HEK293 (cell line): ENCODE results near the gene DSG2.

Source experiments
- CTCF ChIA-PET: fragments of 350-600 bp; formaldehyde crosslinking; extraction: SDS; loops from one replicate; lab custom pipeline; 2021; ENCODE audit warnings: antibody characterized with exemption; lab: Yijun Ruan, JAX
- POLR2A ChIA-PET: fragments of 300-600 bp; formaldehyde crosslinking; extraction: SDS; loops from one replicate; lab custom pipeline; 2020; ENCODE audit warnings: antibody characterized with exemption, inconsistent platforms; lab: Yijun Ruan, JAX
- H3K27ac ChIP-seq: fragments of 200-500 bp; sonication (Bioruptor generic); 2 replicates; pipeline ENCODE4 v1.5.1; 2014; ENCODE audit warnings: low read depth, low read length, control low read depth, inconsistent platforms; ENCODE audit errors: extremely low read depth
- H3K36me3 ChIP-seq, 2 experiments: fragments of 200-500 bp in 1 of 2; sonication (Bioruptor generic) in 1 of 2; 1 replicate in 1 of 2; 2 replicates in 1 of 2; pipeline ENCODE4 v1.5.1; 2014 to 2017; ENCODE audit warnings: inconsistent platforms in 2 of 2, low read length in 2 of 2; ENCODE audit not compliant: control insufficient read depth in 2 of 2, insufficient read depth in 1 of 2
- H3K4me1 ChIP-seq: fragments of 200-500 bp; sonication (Bioruptor generic); 2 replicates; pipeline ENCODE4 v1.5.1; 2014; ENCODE audit warnings: mild to moderate bottlenecking, low read length, inconsistent platforms; ENCODE audit not compliant: control insufficient read depth, insufficient read depth
- H3K4me3 ChIP-seq: 2 replicates; pipeline ENCODE4 v1.5.1; 2011; ENCODE audit warnings: low read depth, mild to moderate bottlenecking, control low read depth, low read length, moderate library complexity
- H3K9me3 ChIP-seq: fragments of 200-500 bp; sonication (Bioruptor generic); 2 replicates; pipeline ENCODE4 v1.5.1; 2014; ENCODE audit warnings: low read depth, low read length, inconsistent platforms; ENCODE audit not compliant: control insufficient read depth, insufficient read depth
- GLI4 ChIP-seq: fragments of 450-650 bp; formaldehyde crosslinking; IDR thresholded peaks from 2 replicates; pipeline ENCODE4 v1.5.1; 2016; ENCODE audit warnings: missing biosample characterization, missing genetic modification characterization
- TCF7L2 ChIP-seq: IDR thresholded peaks from 2 replicates; pipeline ENCODE4 v1.6.1; 2011; ENCODE audit warnings: low read depth, mild to moderate bottlenecking, inconsistent platforms, low read length, moderate library complexity, borderline replicate concordance
- YY1 ChIP-seq: fragments of 450-650 bp; formaldehyde crosslinking; IDR thresholded peaks from 2 replicates; pipeline ENCODE4 v1.5.1; 2018; ENCODE audit warnings: missing biosample characterization, missing genetic modification characterization
- YY2 ChIP-seq: fragments of 450-650 bp; formaldehyde crosslinking; IDR thresholded peaks from 2 replicates; pipeline ENCODE4 v1.5.1; 2016; ENCODE audit warnings: missing biosample characterization, missing genetic modification characterization
- ZBTB1 ChIP-seq: fragments of 450-650 bp; formaldehyde crosslinking; IDR thresholded peaks from 2 replicates; pipeline ENCODE4 v1.5.1; 2016; ENCODE audit warnings: missing biosample characterization, missing genetic modification characterization
- ZBTB48 ChIP-seq: fragments of 450-650 bp; formaldehyde crosslinking; IDR thresholded peaks from 2 replicates; pipeline ENCODE4 v1.5.1; 2016; ENCODE audit warnings: missing biosample characterization, missing genetic modification characterization
- ZFHX2 ChIP-seq: fragments of 450-650 bp; formaldehyde crosslinking; conservative IDR thresholded peaks from 2 replicates; pipeline ENCODE4 v1.5.1; 2016; ENCODE audit warnings: missing biosample characterization, missing genetic modification characterization
- ZNF157 ChIP-seq: fragments of 450-650 bp; formaldehyde crosslinking; IDR thresholded peaks from 2 replicates; pipeline ENCODE4 v1.5.1; 2016; ENCODE audit warnings: missing biosample characterization, missing genetic modification characterization
- ZNF2 ChIP-seq: fragments of 450-650 bp; formaldehyde crosslinking; IDR thresholded peaks from 2 replicates; pipeline ENCODE4 v1.5.1; 2016; ENCODE audit warnings: missing biosample characterization, missing genetic modification characterization
- ZNF341 ChIP-seq: fragments of 450-650 bp; formaldehyde crosslinking; IDR thresholded peaks from 2 replicates; pipeline ENCODE4; 2016; ENCODE audit warnings: low read depth, missing biosample characterization, missing genetic modification characterization
- ZNF394 ChIP-seq: fragments of 450-650 bp; formaldehyde crosslinking; IDR thresholded peaks from 2 replicates; pipeline ENCODE4 v1.5.1; 2016; ENCODE audit warnings: missing biosample characterization, missing genetic modification characterization, mild to moderate bottlenecking, moderate library complexity, borderline replicate concordance
- ZNF433 ChIP-seq: fragments of 450-650 bp; formaldehyde crosslinking; IDR thresholded peaks from 2 replicates; pipeline ENCODE4 v1.5.1; 2016; ENCODE audit warnings: missing biosample characterization, missing genetic modification characterization, low read depth
- ZNF48 ChIP-seq: fragments of 450-650 bp; formaldehyde crosslinking; IDR thresholded peaks from 2 replicates; pipeline ENCODE4 v1.5.1; 2016; ENCODE audit warnings: missing biosample characterization, missing genetic modification characterization
- ZNF561 ChIP-seq: fragments of 450-650 bp; IDR thresholded peaks from 2 replicates; pipeline ENCODE4 v1.5.1; 2018; ENCODE audit warnings: missing biosample characterization, missing genetic modification characterization, borderline replicate concordance
- ZNF600 ChIP-seq: fragments of 450-650 bp; formaldehyde crosslinking; IDR thresholded peaks from 2 replicates; pipeline ENCODE4 v1.5.1; 2016; ENCODE audit warnings: missing biosample characterization, missing genetic modification characterization
- ZNF610 ChIP-seq: fragments of 450-650 bp; formaldehyde crosslinking; IDR thresholded peaks from 2 replicates; pipeline ENCODE4 v1.5.1; 2016; ENCODE audit warnings: missing biosample characterization, missing genetic modification characterization, borderline replicate concordance
- ZNF660 ChIP-seq: fragments of 450-650 bp; IDR thresholded peaks from 2 replicates; pipeline ENCODE4 v1.5.1; 2018; ENCODE audit warnings: missing biosample characterization, mild to moderate bottlenecking, missing genetic modification characterization
- ZNF664 ChIP-seq: fragments of 450-650 bp; formaldehyde crosslinking; IDR thresholded peaks from 2 replicates; pipeline ENCODE4 v1.5.1; 2016; ENCODE audit warnings: missing biosample characterization, missing genetic modification characterization
- TF ChIP-seq, protein P1 (sequence below): fragments of 450-650 bp; formaldehyde crosslinking; IDR thresholded peaks from 2 replicates; pipeline ENCODE4 v1.5.1; 2017; ENCODE audit warnings: missing biosample characterization, missing genetic modification characterization
- TF ChIP-seq, protein P2 (sequence below): fragments of 450-650 bp; formaldehyde crosslinking; IDR thresholded peaks from 2 replicates; pipeline ENCODE4 v1.5.1; 2017; ENCODE audit warnings: missing biosample characterization, missing genetic modification characterization
- TF ChIP-seq, protein P3 (sequence below): fragments of 450-650 bp; formaldehyde crosslinking; IDR thresholded peaks from 2 replicates; pipeline ENCODE4 v1.5.1; 2016; ENCODE audit warnings: missing biosample characterization, missing genetic modification characterization
- TF ChIP-seq, protein P4 (sequence below): fragments of 450-650 bp; formaldehyde crosslinking; IDR thresholded peaks from 2 replicates; pipeline ENCODE4 v1.5.1; 2016; ENCODE audit warnings: missing biosample characterization, missing genetic modification characterization, borderline replicate concordance
- TF ChIP-seq, protein P5 (sequence below): fragments of 450-650 bp; formaldehyde crosslinking; IDR thresholded peaks from 2 replicates; pipeline ENCODE4 v1.5.1; 2016; ENCODE audit warnings: missing biosample characterization, missing genetic modification characterization
- TF ChIP-seq, protein P6 (sequence below): fragments of 450-650 bp; formaldehyde crosslinking; IDR thresholded peaks from 2 replicates; pipeline ENCODE4 v1.5.1; 2016; ENCODE audit warnings: missing biosample characterization, missing genetic modification characterization, borderline replicate concordance

Gene DSG2

DNA sequence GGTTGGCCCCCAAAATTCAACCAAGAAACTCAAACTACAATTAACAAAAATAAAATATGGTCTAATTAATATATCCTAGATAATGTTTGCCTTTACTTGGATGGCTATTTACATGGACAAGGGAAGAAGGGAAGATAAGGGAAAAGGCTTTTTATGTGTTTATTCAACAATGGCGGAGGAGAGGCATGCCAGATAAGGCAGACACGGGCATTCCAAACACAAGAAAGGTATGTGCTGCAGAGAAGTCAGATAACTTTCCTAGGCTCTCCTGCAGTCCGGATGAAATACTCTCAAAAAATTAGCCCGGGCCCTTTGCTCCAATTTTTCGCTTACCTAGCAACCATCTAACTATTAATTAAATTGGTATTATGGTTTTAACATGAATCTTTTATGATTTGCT, 88.6 kb downstream of the DSG2 start:
- Histone ChIP-seq H3K36me3 (no peaks in the 10 kb centered on the region), H3K4me1 (no peaks in the 10 kb centered on the region), H3K4me3 (no peak overlapping the region), H3K9me3 (no peaks in the 10 kb centered on the region), H3K27ac (no peak overlapping the region)
- CTCF ChIA-PET = interaction anchor here (0.6 to 1.8 kb wide), 5 partner anchors 17 to 390 kb away, joined by 3 to 5 read pairs (median 3); no protein-coding TSS in a partner anchor
- TF ChIP-seq YY1 (tag by site-specific recombination) (no peak), ZNF610 (tag by site-specific recombination) (no peak), TCF7L2 (no peak), ZNF660 (tag by site-specific recombination) (no peak), ZNF394 (tag by site-specific recombination) (no peak), ZNF561 (tag by site-specific recombination) (no peak), ZNF48 (tag by site-specific recombination) (no peak)
- TF ChIP-seq, protein P1, sequence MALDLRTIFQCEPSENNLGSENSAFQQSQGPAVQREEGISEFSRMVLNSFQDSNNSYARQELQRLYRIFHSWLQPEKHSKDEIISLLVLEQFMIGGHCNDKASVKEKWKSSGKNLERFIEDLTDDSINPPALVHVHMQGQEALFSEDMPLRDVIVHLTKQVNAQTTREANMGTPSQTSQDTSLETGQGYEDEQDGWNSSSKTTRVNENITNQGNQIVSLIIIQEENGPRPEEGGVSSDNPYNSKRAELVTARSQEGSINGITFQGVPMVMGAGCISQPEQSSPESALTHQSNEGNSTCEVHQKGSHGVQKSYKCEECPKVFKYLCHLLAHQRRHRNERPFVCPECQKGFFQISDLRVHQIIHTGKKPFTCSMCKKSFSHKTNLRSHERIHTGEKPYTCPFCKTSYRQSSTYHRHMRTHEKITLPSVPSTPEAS (tag by site-specific recombination) = no peak
- TF ChIP-seq, protein P2, sequence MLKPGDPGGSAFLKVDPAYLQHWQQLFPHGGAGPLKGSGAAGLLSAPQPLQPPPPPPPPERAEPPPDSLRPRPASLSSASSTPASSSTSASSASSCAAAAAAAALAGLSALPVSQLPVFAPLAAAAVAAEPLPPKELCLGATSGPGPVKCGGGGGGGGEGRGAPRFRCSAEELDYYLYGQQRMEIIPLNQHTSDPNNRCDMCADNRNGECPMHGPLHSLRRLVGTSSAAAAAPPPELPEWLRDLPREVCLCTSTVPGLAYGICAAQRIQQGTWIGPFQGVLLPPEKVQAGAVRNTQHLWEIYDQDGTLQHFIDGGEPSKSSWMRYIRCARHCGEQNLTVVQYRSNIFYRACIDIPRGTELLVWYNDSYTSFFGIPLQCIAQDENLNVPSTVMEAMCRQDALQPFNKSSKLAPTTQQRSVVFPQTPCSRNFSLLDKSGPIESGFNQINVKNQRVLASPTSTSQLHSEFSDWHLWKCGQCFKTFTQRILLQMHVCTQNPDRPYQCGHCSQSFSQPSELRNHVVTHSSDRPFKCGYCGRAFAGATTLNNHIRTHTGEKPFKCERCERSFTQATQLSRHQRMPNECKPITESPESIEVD (tag by site-specific recombination) = no peak
- TF ChIP-seq, protein P3, sequence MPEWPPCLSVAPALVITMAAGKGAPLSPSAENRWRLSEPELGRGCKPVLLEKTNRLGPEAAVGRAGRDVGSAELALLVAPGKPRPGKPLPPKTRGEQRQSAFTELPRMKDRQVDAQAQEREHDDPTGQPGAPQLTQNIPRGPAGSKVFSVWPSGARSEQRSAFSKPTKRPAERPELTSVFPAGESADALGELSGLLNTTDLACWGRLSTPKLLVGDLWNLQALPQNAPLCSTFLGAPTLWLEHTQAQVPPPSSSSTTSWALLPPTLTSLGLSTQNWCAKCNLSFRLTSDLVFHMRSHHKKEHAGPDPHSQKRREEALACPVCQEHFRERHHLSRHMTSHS = no peak
- POLR2A ChIA-PET = no interaction called here

DNA sequence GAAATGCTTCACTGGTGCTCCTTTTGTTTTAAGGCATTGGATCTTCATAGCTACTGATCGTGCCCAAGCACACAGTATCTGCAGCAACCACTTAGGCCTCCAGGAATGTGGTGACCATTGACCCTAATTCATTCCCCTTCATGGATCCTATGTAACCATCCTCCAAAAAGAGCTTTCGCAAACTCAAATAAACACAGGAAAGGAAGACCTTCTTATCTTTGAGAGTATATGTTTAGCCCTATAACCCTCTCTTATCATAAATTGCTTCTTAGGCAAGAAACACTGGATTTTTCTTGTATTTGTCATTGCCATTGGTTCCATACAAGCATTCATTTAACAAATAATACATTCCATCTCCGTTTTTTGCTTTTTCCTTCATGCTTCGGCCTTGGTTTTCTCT, 89.6 kb downstream of the DSG2 start:
- no peak overlapping the region for H3K4me3 ChIP-seq
- ChIA-PET POLR2A (no interaction called here), CTCF (interaction anchor here (0.8 to 1.8 kb wide), 5 partner anchors 19 to 389 kb away, joined by 3 to 5 read pairs (median 4); no protein-coding TSS in a partner anchor)
- H3K9me3 ChIP-seq = no peaks in the 10 kb centered on the region
- H3K4me1 ChIP-seq = no peaks in the 10 kb centered on the region
- H3K27ac ChIP-seq = no peak overlapping the region
- H3K36me3 ChIP-seq = no peaks in the 10 kb centered on the region
- TF ChIP-seq ZNF157 (tag by site-specific recombination) (no peak), ZNF664 (no peak), GLI4 (tag by site-specific recombination) (no peak), YY2 (no peak), ZNF600 (no peak), ZBTB48 (tag by site-specific recombination) (no peak), ZBTB1 (tag by site-specific recombination) (no peak), ZFHX2 (tag by site-specific recombination) (no peak), ZNF2 (tag by site-specific recombination) (no peak), ZNF433 (no peak), ZNF341 (tag by site-specific recombination) (no peak)
- TF ChIP-seq, protein P4, sequence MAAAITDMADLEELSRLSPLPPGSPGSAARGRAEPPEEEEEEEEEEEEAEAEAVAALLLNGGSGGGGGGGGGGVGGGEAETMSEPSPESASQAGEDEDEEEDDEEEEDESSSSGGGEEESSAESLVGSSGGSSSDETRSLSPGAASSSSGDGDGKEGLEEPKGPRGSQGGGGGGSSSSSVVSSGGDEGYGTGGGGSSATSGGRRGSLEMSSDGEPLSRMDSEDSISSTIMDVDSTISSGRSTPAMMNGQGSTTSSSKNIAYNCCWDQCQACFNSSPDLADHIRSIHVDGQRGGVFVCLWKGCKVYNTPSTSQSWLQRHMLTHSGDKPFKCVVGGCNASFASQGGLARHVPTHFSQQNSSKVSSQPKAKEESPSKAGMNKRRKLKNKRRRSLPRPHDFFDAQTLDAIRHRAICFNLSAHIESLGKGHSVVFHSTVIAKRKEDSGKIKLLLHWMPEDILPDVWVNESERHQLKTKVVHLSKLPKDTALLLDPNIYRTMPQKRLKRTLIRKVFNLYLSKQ = no peak
- TF ChIP-seq, protein P2 (tag by site-specific recombination) = no peak
- TF ChIP-seq, protein P5, sequence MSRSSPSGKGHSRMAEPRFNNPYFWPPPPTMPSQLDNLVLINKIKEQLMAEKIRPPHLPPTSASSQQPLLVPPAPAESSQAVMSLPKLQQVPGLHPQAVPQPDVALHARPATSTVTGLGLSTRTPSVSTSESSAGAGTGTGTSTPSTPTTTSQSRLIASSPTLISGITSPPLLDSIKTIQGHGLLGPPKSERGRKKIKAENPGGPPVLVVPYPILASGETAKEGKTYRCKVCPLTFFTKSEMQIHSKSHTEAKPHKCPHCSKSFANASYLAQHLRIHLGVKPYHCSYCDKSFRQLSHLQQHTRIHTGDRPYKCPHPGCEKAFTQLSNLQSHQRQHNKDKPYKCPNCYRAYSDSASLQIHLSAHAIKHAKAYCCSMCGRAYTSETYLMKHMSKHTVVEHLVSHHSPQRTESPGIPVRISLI (tag by site-specific recombination) = no peak
- TF ChIP-seq, protein P6, sequence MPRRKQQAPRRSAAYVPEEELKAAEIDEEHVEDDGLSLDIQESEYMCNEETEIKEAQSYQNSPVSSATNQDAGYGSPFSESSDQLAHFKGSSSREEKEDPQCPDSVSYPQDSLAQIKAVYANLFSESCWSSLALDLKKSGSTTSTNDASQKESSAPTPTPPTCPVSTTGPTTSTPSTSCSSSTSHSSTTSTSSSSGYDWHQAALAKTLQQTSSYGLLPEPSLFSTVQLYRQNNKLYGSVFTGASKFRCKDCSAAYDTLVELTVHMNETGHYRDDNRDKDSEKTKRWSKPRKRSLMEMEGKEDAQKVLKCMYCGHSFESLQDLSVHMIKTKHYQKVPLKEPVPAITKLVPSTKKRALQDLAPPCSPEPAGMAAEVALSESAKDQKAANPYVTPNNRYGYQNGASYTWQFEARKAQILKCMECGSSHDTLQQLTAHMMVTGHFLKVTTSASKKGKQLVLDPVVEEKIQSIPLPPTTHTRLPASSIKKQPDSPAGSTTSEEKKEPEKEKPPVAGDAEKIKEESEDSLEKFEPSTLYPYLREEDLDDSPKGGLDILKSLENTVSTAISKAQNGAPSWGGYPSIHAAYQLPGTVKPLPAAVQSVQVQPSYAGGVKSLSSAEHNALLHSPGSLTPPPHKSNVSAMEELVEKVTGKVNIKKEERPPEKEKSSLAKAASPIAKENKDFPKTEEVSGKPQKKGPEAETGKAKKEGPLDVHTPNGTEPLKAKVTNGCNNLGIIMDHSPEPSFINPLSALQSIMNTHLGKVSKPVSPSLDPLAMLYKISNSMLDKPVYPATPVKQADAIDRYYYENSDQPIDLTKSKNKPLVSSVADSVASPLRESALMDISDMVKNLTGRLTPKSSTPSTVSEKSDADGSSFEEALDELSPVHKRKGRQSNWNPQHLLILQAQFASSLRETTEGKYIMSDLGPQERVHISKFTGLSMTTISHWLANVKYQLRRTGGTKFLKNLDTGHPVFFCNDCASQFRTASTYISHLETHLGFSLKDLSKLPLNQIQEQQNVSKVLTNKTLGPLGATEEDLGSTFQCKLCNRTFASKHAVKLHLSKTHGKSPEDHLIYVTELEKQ (tag by site-specific recombination) = no peak
